ENCODE data around the gene TRPM8.

DNA sequence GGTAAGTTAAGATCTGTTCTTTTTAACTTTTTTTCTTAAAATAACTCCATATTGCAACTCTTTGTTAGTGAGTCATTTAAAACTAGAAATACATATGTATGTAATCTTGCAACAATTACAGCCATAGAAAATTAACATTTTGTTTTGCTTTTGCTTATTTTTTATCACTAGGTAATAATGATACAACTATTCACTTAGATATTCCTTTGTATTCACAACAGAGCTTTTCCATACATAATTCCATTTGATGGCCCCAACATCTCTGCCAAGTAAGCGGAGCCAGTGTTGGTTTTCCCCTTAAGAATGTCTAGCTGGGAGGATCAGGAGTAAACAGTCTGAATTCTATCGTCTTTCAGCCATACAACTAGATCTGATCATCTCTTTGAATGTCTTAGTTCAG is 149.4 kb downstream of the TRPM8 start:
- TF ChIP-seq, protein P1, sequence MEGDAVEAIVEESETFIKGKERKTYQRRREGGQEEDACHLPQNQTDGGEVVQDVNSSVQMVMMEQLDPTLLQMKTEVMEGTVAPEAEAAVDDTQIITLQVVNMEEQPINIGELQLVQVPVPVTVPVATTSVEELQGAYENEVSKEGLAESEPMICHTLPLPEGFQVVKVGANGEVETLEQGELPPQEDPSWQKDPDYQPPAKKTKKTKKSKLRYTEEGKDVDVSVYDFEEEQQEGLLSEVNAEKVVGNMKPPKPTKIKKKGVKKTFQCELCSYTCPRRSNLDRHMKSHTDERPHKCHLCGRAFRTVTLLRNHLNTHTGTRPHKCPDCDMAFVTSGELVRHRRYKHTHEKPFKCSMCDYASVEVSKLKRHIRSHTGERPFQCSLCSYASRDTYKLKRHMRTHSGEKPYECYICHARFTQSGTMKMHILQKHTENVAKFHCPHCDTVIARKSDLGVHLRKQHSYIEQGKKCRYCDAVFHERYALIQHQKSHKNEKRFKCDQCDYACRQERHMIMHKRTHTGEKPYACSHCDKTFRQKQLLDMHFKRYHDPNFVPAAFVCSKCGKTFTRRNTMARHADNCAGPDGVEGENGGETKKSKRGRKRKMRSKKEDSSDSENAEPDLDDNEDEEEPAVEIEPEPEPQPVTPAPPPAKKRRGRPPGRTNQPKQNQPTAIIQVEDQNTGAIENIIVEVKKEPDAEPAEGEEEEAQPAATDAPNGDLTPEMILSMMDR (IDR thresholded peaks at IDR 0.05 in 4 of 5, conservative IDR thresholded peaks at IDR 0.05 in 1 of 5): no peak
- no peak for TF ChIP-seq POLR2A (IDR thresholded peaks at IDR 0.05)
